Neural progenitor cell (in vitro differentiated cells): ENCODE results near the gene HIVEP2.

Experiments used
- EZH2phosphoT487 ChIP-seq: fragments of 200-600 bp; sonication (generic); IDR thresholded peaks from 2 replicates; pipeline ENCODE4 v1.6.1; 2017; ENCODE audit warnings: antibody characterized with exemption
- TF ChIP-seq, protein P1 (sequence below): fragments of 200-600 bp; sonication (generic); IDR thresholded peaks from 2 replicates; pipeline ENCODE4 v1.5.1; 2017; ENCODE audit warnings: antibody characterized with exemption, mild to moderate bottlenecking

GRCh38 chr6:142731611-142732010 lies 213.4 kb downstream of the HIVEP2 start:
- TF ChIP-seq, protein P1, sequence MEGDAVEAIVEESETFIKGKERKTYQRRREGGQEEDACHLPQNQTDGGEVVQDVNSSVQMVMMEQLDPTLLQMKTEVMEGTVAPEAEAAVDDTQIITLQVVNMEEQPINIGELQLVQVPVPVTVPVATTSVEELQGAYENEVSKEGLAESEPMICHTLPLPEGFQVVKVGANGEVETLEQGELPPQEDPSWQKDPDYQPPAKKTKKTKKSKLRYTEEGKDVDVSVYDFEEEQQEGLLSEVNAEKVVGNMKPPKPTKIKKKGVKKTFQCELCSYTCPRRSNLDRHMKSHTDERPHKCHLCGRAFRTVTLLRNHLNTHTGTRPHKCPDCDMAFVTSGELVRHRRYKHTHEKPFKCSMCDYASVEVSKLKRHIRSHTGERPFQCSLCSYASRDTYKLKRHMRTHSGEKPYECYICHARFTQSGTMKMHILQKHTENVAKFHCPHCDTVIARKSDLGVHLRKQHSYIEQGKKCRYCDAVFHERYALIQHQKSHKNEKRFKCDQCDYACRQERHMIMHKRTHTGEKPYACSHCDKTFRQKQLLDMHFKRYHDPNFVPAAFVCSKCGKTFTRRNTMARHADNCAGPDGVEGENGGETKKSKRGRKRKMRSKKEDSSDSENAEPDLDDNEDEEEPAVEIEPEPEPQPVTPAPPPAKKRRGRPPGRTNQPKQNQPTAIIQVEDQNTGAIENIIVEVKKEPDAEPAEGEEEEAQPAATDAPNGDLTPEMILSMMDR, result no peak
- TF ChIP-seq EZH2phosphoT487, result no peak
